Stimulated activated CD8-positive, alpha-beta memory T cell treated with anti-CD3 and anti-CD28 coated beads, Interleukin-2, amount 100 ng/mL, for 1 hour (primary cell): ENCODE results near the gene HOXD1.

Experiments used
- DNase-seq, 2 donors: peaks; one replicate each; pipeline ENCODE4 v3.0.0-alpha.2; 2020; ENCODE audit warnings: low read depth in 2 of 2

HOXD1 gene

GRCh38 chr2:176165370-176166050 lies 23.0 kb upstream of the HOXD1 start:
- DNase-seq, result no peak

- no peak for DNase-seq
Observed at GRCh38 chr2:176166272-176166671, 22.2 kb upstream of the HOXD1 start.

GRCh38 chr2:176167398-176167797 lies 21.1 kb upstream of the HOXD1 start:
- no peak for DNase-seq

- DNase-seq, result no peak
Observed at GRCh38 chr2:176169181-176169580, 19.3 kb upstream of the HOXD1 start.

GRCh38 chr2:176169711-176170110 lies 18.8 kb upstream of the HOXD1 start:
- DNase-seq, result no peak

- no peak for DNase-seq
Observed at GRCh38 chr2:176170602-176171305, 17.7 kb upstream of the HOXD1 start.

- DNase-seq, result no peak
Observed at GRCh38 chr2:176171351-176172006, 17.0 kb upstream of the HOXD1 start.

- DNase-seq, result no peak
Observed at GRCh38 chr2:176172007-176172894, 16.2 kb upstream of the HOXD1 start.

- DNase-seq, result no peak
Observed at GRCh38 chr2:176172895-176173566, 15.4 kb upstream of the HOXD1 start.

GRCh38 chr2:176173567-176174381 lies 14.7 kb upstream of the HOXD1 start:
- DNase-seq, result no peak

GRCh38 chr2:176174382-176174823 lies 14.1 kb upstream of the HOXD1 start:
- DNase-seq, result no peak

- no peak for DNase-seq
Observed at GRCh38 chr2:176174824-176175708, 13.4 kb upstream of the HOXD1 start.

- DNase-seq, result no peak
Observed at GRCh38 chr2:176175709-176176607, 12.5 kb upstream of the HOXD1 start.

- DNase-seq, result no peak
Observed at GRCh38 chr2:176177580-176178037, 10.9 kb upstream of the HOXD1 start.

GRCh38 chr2:176178038-176178756 lies 10.3 kb upstream of the HOXD1 start:
- DNase-seq, result no peak

GRCh38 chr2:176178757-176179295 lies 9.6 kb upstream of the HOXD1 start:
- no peak for DNase-seq

GRCh38 chr2:176181551-176181950 lies 6.9 kb upstream of the HOXD1 start:
- no peak for DNase-seq
